Measurements from ENCODE around the gene DNAH1.

Gene DNAH1

GRCh38 chr3:52393959-52394670 lies 78.0 kb downstream of the DNAH1 start:
- no peak for DNase-seq

GRCh38 chr3:52394751-52395502 lies 78.8 kb downstream of the DNAH1 start:
- no peak for DNase-seq

GRCh38 chr3:52395503-52395865 lies 79.4 kb downstream of the DNAH1 start:
- DNase-seq = no peak

GRCh38 chr3:52396011-52396906 lies 80.1 kb downstream of the DNAH1 start:
- no peak for DNase-seq

- no peak for DNase-seq
Measured at GRCh38 chr3:52396907-52397591, 80.9 kb downstream of the DNAH1 start.

- no peak for DNase-seq
Measured at GRCh38 chr3:52397676-52398399, 81.7 kb downstream of the DNAH1 start.

GRCh38 chr3:52398670-52399081 lies 82.6 kb downstream of the DNAH1 start:
- DNase-seq = no peak

- no peak for DNase-seq
Measured at GRCh38 chr3:52399131-52399530, 83.0 kb downstream of the DNAH1 start.

GRCh38 chr3:52399593-52399992 lies 83.5 kb downstream of the DNAH1 start:
- DNase-seq = no peak

GRCh38 chr3:52400275-52400793 lies 84.2 kb downstream of the DNAH1 start:
- no peak for DNase-seq

GRCh38 chr3:52401021-52401420 lies 84.9 kb downstream of the DNAH1 start:
- no peak for DNase-seq

GRCh38 chr3:52401551-52401950 lies 85.4 kb downstream of the DNAH1 start:
- DNase-seq = no peak

- DNase-seq = no peak
Measured at GRCh38 chr3:52402101-52402521, 86.0 kb downstream of the DNAH1 start.

GRCh38 chr3:52402706-52403270 lies 86.7 kb downstream of the DNAH1 start:
- DNase-seq = no peak

GRCh38 chr3:52403271-52403841 lies 87.2 kb downstream of the DNAH1 start:
- no peak for DNase-seq

- DNase-seq = no peak
Measured at GRCh38 chr3:52403955-52404354, 87.8 kb downstream of the DNAH1 start.

- DNase-seq = no peak
Measured at GRCh38 chr3:52404391-52404790, 88.3 kb downstream of the DNAH1 start.

- no peak for DNase-seq
Measured at GRCh38 chr3:52405066-52405465, 88.9 kb downstream of the DNAH1 start.

GRCh38 chr3:52405601-52406110 lies 89.5 kb downstream of the DNAH1 start:
- no peak for DNase-seq

- no peak for DNase-seq
Measured at GRCh38 chr3:52406231-52406661, 90.1 kb downstream of the DNAH1 start.

All from NCI-H1092 treated with DMSO at 0.1 percent for 48 hours (cell line).